B cell (primary cell): Measurements from ENCODE around the gene GAK. TPM values are rescaled to one million over a fixed set of nuclear protein-coding genes. Genes with fewer than 3 reads are reported as not detected.

Experiments used
- ATAC-seq: fragments of 200-7000 bp; cut with Tn5 transposase; one replicate; pipeline ENCODE4 v1.10.0; 2021; ENCODE audit warnings: low read depth, mild to moderate bottlenecking, moderate number of reproducible peaks, moderate library complexity
- CTCF ChIA-PET: fragments of 350-600 bp; sonication (Branson Sonifier 250); formaldehyde crosslinking; loops from one replicate; lab custom pipeline; 2021; ENCODE audit warnings: antibody characterized with exemption, inconsistent platforms; lab: Charles Lee
- POLR2A ChIA-PET: fragments of 350-600 bp; sonication (Branson Sonifier 250); formaldehyde crosslinking; loops from one replicate; lab custom pipeline; 2021; ENCODE audit warnings: antibody characterized with exemption; lab: Charles Lee
- DNase-seq: peaks from one replicate; pipeline ENCODE4 v3.0.0; 2013
- H2AFZ ChIP-seq: 2 replicates; pipeline ENCODE4 v1.6.1; 2012; ENCODE audit warnings: mild to moderate bottlenecking, low read depth, low read length; ENCODE audit not compliant: insufficient read depth, poor library complexity, severe bottlenecking
- H3K27ac ChIP-seq, 2 donors: 1 replicate in 1 of 2; 2 replicates in 1 of 2; pipeline ENCODE4 v1.5.1; 2012 to 2013; ENCODE audit warnings: low read length in 2 of 2, mild to moderate bottlenecking in 2 of 2, moderate library complexity in 1 of 2
- H3K27me3 ChIP-seq, 4 experiments: fragments of 200-600 bp in 1 of 4; sonication (generic) in 1 of 4; replicated peaks in 1 of 4; 1 replicate in 2 of 4; 2 replicates in 2 of 4; pipeline versions ENCODE4 v1.6.1 to v1.7.0; 2013 to 2016; ENCODE audit warnings: low read length in 3 of 4, mild to moderate bottlenecking in 2 of 4, mixed read lengths in 1 of 4, moderate library complexity in 1 of 4; ENCODE audit not compliant: insufficient read depth in 4 of 4, control insufficient read depth in 3 of 4; ENCODE audit errors: control extremely low read depth in 1 of 4
- H3K36me3 ChIP-seq, 2 experiments: replicated peaks in 1 of 2; 1 replicate in 1 of 2; 2 replicates in 1 of 2; pipeline versions ENCODE4 v1.6.1 to v1.7.1; 2013; ENCODE audit warnings: low read length in 1 of 2; ENCODE audit not compliant: insufficient read depth in 2 of 2, control insufficient read depth in 1 of 2; ENCODE audit errors: control extremely low read depth in 1 of 2, extremely low read depth in 1 of 2
- H3K4me1 ChIP-seq, 2 donors: fragments of 200-600 bp in 1 of 2; sonication (generic) in 1 of 2; 1 replicate in 1 of 2; 2 replicates in 1 of 2; pipeline versions ENCODE4 v1.5.1 to v1.6.1; 2013 to 2017; ENCODE audit warnings: low read length in 2 of 2; ENCODE audit not compliant: control insufficient read depth in 2 of 2, insufficient read depth in 2 of 2
- H3K4me2 ChIP-seq: replicated peaks from 2 replicates; pipeline ENCODE3; 2012; ENCODE audit warnings: mild to moderate bottlenecking, low read depth, low read length; ENCODE audit not compliant: poor library complexity, severe bottlenecking
- H3K4me3 ChIP-seq, 5 experiments: fragments of 200-600 bp in 1 of 5; sonication (generic) in 1 of 5; 1 replicate in 3 of 5; 2 replicates in 2 of 5; pipeline versions ENCODE4 v1.5.1 to v1.7.0; 2011 to 2016; ENCODE audit warnings: low read length in 4 of 5, mild to moderate bottlenecking in 4 of 5, low read depth in 2 of 5, control low read depth in 1 of 5, moderate library complexity in 1 of 5; ENCODE audit not compliant: insufficient read depth in 1 of 5; ENCODE audit errors: control extremely low read depth in 1 of 5, extremely low read depth in 1 of 5
- H3K79me2 ChIP-seq: fragments of 200-600 bp; sonication (generic); one replicate; pipeline ENCODE4 v1.6.0; 2016; ENCODE audit warnings: low read length; ENCODE audit not compliant: control insufficient read depth, insufficient read depth
- H3K9ac ChIP-seq: fragments of 200-600 bp; sonication (generic); 2 replicates; pipeline ENCODE4 v1.6.1; 2017; ENCODE audit warnings: mild to moderate bottlenecking, low read length, moderate library complexity
- H3K9me3 ChIP-seq, 3 donors: one replicate each; pipeline versions ENCODE4 v1.6.1 to v1.7.1; 2013; ENCODE audit warnings: low read length in 2 of 3; ENCODE audit not compliant: control insufficient read depth in 2 of 3, insufficient read depth in 1 of 3; ENCODE audit errors: control extremely low read depth in 1 of 3
- H4K20me1 ChIP-seq: 2 replicates; pipeline ENCODE4 v1.6.0; 2012; ENCODE audit warnings: mild to moderate bottlenecking, low read length; ENCODE audit not compliant: insufficient read depth, control insufficient read depth, poor library complexity, severe bottlenecking
- H3K27ac Mint-ChIP-seq: one replicate; pipeline ENCODE4 v1.8.0; 2021; ENCODE audit warnings: mixed read lengths
- H3K27me3 Mint-ChIP-seq: one replicate; pipeline ENCODE4 v1.8.0; 2021; ENCODE audit warnings: mixed read lengths
- H3K4me1 Mint-ChIP-seq: one replicate; pipeline ENCODE4 v1.8.0; 2021; ENCODE audit warnings: mixed read lengths
- H3K4me3 Mint-ChIP-seq: one replicate; pipeline ENCODE4 v1.8.0; 2021; ENCODE audit warnings: mixed read lengths
- H3K9me3 Mint-ChIP-seq: one replicate; pipeline ENCODE4 v1.8.0; 2022; ENCODE audit warnings: mixed read lengths; ENCODE audit not compliant: insufficient read depth
- EZH2 ChIP-seq: IDR thresholded peaks from 2 replicates; pipeline ENCODE4 v1.6.1; 2012; ENCODE audit warnings: borderline replicate concordance, low read depth, mild to moderate bottlenecking, moderate library complexity, low read length; ENCODE audit not compliant: insufficient read depth, poor library complexity, severe bottlenecking
- WGBS: methylation state at CpG from one replicate; pipeline ENCODE4 v1.1.5; 2013; ENCODE audit warnings: missing lambda C conversion rate; ENCODE audit not compliant: insufficient coverage; 5-methylcytosine and 5-hydroxymethylcytosine counted together
- intact Hi-C: fragments of 100-400 bp; cut with micrococcal nuclease; formaldehyde crosslinking; loops from one replicate; pipeline ENCODE4 v1.10.0; 2022
- polyA plus RNA-seq: library from polyadenylated mRNA; depleted of rRNA; stranded (reverse); fragments of >200 nt; gene quantifications from 2 replicates; pipeline ENCODE4 v1.2.3, GENCODE V29; 2012
- total RNA-seq, 2 donors: library from RNA; stranded (reverse); fragments of 120-200 nt in 1 of 2; gene quantifications; 1 replicate in 1 of 2; 2 replicates in 1 of 2; pipeline versions ENCODE4 v1.2.3 to v1.2.4, GENCODE V29; 2013 to 2022
- TF ChIP-seq, protein P1 (sequence below): fragments of 200-600 bp; IDR thresholded peaks from one replicate; pipeline ENCODE4 v1.8.0; 2022; ENCODE audit warnings: antibody characterized with exemption, mild to moderate bottlenecking

The GAK gene
- total and polyA plus RNA-seq, 2 donors (not counting 1 experiment from before 2014, with no cell fraction given): 113 to 283 TPM

DNA sequence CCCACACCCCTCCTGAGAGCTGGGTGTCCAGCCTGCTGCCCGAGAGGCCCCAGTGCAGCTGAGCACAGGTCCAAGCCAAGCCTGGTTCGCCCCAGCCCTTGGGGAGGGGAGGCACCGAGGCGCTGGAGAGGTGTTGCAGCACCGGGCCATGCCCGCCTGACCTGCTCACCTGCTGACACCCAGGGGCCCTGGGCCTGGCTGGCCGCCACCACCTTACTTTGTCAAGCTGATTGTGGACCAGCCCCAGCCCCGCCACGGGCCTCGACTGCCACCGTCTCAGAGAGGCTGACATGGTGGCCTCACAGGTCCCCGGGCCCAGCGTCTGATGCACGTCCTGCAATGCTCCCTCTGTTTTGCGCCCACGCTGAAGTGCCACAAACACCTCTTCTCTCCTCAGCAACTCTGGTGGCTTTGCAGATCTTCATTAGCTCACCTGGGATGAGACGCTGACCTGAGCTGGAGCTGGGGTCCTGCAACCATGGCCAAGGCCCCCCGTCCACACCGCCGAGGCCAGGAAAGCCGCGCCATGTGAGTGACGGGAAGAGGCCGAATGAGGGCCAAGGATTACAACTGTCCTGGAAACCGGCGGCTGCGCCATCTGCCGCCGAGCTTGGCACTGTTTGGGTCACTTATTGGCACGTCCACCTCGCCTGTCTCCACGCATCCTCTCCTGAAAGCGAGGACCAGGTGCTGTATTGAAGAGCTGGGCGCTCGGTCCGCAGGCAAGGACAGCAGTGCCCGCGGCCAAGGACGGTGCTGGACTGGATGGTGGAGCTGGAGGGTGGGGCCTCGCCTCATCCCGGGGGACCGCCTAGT is 113.8 kb downstream of the GAK start:
- TF ChIP-seq, protein P1, sequence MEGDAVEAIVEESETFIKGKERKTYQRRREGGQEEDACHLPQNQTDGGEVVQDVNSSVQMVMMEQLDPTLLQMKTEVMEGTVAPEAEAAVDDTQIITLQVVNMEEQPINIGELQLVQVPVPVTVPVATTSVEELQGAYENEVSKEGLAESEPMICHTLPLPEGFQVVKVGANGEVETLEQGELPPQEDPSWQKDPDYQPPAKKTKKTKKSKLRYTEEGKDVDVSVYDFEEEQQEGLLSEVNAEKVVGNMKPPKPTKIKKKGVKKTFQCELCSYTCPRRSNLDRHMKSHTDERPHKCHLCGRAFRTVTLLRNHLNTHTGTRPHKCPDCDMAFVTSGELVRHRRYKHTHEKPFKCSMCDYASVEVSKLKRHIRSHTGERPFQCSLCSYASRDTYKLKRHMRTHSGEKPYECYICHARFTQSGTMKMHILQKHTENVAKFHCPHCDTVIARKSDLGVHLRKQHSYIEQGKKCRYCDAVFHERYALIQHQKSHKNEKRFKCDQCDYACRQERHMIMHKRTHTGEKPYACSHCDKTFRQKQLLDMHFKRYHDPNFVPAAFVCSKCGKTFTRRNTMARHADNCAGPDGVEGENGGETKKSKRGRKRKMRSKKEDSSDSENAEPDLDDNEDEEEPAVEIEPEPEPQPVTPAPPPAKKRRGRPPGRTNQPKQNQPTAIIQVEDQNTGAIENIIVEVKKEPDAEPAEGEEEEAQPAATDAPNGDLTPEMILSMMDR: no peak
- TF ChIP-seq EZH2: no peak
- no peaks in the 10 kb centered on the region for H3K36me3 ChIP-seq
- 90% methylated on average over 42 of the region's 42 CpGs for WGBS
- H3K27ac Mint-ChIP-seq: no peak overlapping the region
- DNase-seq: no peak
- peaks cover 0 to 15% (median 0%) of the 10 kb centered on the region in 3 donors for H3K9me3 ChIP-seq
- ATAC-seq: no peak
- H3K4me2 ChIP-seq: no peak overlapping the region
- no peaks in the 10 kb centered on the region for H3K79me2 ChIP-seq
- H3K9me3 Mint-ChIP-seq: no peaks in the 10 kb centered on the region
- peaks cover 0 to 47% (median 5%) of the 10 kb centered on the region in 4 experiments for H3K27me3 ChIP-seq
- peaks cover 53% of the 10 kb centered on the region for H3K27me3 Mint-ChIP-seq
- H3K9ac ChIP-seq: no peak overlapping the region
- H3K4me1 Mint-ChIP-seq: no peaks in the 10 kb centered on the region
- H3K4me3 ChIP-seq: no peak overlapping the region
- no peak overlapping the region for H3K4me3 Mint-ChIP-seq
- ChIA-PET CTCF (no interaction called here), POLR2A (no interaction called here)
- no peaks in the 10 kb centered on the region for H3K4me1 ChIP-seq
- no peak overlapping the region for H2AFZ ChIP-seq
- intact Hi-C loops: no loop called here
- no peaks in the 10 kb centered on the region for H4K20me1 ChIP-seq
- no peak overlapping the region for H3K27ac ChIP-seq

- no peak overlapping the region for H2AFZ ChIP-seq
- H3K4me2 ChIP-seq: no peak overlapping the region
- H3K27ac ChIP-seq: no peak overlapping the region
- H3K9ac ChIP-seq: no peak overlapping the region
- 28% methylated on average over 8 of the region's 11 CpGs for WGBS
- Mint-ChIP-seq H3K4me1 (no peaks in the 10 kb centered on the region), H3K4me3 (no peak overlapping the region), H3K27me3 (peaks cover 53% of the 10 kb centered on the region), H3K27ac (no peak overlapping the region), H3K9me3 (no peaks in the 10 kb centered on the region)
- no peaks in the 10 kb centered on the region for H3K79me2 ChIP-seq
- ATAC-seq (no peak), DNase-seq (no peak)
- peaks cover 0 to 32% (median 3%) of the 10 kb centered on the region in 4 experiments for H3K27me3 ChIP-seq
- H3K4me1 ChIP-seq: no peaks in the 10 kb centered on the region
- no peaks in the 10 kb centered on the region for H4K20me1 ChIP-seq
- TF ChIP-seq, protein P1: no peak
- TF ChIP-seq EZH2: no peak
- peaks cover 0 to 8% (median 0%) of the 10 kb centered on the region in 3 donors for H3K9me3 ChIP-seq
- H3K36me3 ChIP-seq: no peaks in the 10 kb centered on the region
- POLR2A ChIA-PET: interaction anchor here (0.7 kb wide), 1 partner anchor 173 kb away, joined by 3 read pairs; no protein-coding TSS in a partner anchor
- H3K4me3 ChIP-seq: no peak overlapping the region
- intact Hi-C loops: no loop called here
- CTCF ChIA-PET: no interaction called here
Measured at GRCh38 chr4:815464-816146, 116.5 kb downstream of the GAK start.
